ENCODE data around the gene KAZN.

DNA sequence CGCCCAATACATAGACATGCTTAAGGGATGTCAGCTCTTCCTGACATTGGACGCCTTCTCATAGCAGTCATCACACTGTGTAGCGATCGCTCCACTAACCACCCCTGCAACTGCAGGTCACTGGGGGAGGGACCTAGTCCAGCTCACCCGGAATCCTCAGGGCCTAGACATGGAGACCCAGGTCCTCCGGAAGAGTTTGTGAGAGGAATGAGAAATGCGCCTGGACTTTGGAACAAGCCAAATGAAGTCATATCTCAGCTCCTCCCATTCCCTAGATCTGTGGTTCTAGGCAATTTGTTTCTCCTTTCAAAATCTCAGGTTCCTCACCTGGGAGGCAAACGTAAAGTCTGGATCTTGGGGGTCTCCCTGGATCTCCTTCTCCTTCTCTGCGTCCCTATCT lies 253.3 kb downstream of the KAZN start:
- TF ChIP-seq EZH2 (IDR thresholded peaks at IDR 0.05; ENCODE audit: borderline replicate concordance, low read length) = no peak
- TF ChIP-seq CTCF (IDR thresholded peaks at IDR 0.05; ENCODE audit: low read length) = no peak
